Mesenteric fat pad (tissue), 1 donor: ENCODE measurements around the gene TMBIM4. TPM values are rescaled to one million over a fixed set of nuclear protein-coding genes. Genes with fewer than 3 reads are reported as not detected.

ENCODE experiments used
- DNase-seq: peaks from one replicate; pipeline ENCODE4 v3.0.0-alpha.2; 2020; ENCODE audit warnings: low spot score
- total RNA-seq: library from RNA; stranded (reverse); fragmentation: NEBNext Ultra II Directional; extraction: Animal tissue kit (Norgen Biotek cat#: 25700); gene quantifications from one replicate; pipeline ENCODE4 v1.2.1, GENCODE V29; 2021
- donor health status: DM: yes; HTN: yes; CAD: no.

Gene TMBIM4
- total RNA-seq, 1 donor from 2014 or later, result 146 TPM

GRCh38 chr12:66142826-66143225, 27.0 kb downstream of the TMBIM4 start:
- no peak for DNase-seq

GRCh38 chr12:66141299-66141698, 28.5 kb downstream of the TMBIM4 start:
- DNase-seq, result no peak

GRCh38 chr12:66140731-66141130, 29.1 kb downstream of the TMBIM4 start:
- DNase-seq, result no peak

GRCh38 chr12:66139328-66139727, 30.5 kb downstream of the TMBIM4 start:
- no peak for DNase-seq

DNA sequence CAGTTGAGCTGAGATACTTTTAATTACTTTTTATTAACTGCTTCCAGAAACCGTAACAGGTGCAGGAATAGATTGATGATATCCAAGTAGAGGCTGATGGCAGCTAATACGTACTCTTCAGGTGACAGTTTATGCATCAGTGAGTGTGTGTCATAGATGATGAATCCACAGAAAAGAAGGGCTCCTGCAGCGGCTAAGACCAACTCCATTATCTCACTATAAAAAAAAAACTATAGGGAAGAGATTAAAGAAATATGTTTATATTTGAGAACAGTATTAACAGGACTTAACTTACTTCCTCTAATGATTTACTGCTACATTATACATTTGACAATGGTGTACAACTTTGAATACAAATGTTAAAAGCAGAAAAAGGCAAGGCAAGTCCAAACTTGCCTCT, 31.9 kb downstream of the TMBIM4 start:
- no peak for DNase-seq

DNA sequence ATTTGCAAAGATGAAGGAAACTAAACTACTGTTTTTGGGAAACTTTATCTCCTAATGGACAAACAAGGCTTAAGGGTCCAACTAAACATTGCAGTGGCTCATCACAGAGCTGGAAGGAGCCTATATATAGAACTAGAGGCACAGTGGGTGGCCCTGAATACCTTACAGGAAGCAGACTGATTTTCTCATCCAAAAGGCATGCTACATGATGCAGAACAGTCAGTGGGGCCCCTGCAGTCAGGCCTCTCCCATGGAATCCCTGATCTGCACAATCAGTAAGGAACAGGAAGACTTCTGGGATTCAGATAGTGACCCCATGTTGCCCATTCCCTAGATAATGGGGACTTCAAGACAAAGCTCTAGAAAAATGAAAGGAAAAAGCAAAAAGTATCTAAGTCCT, 37.4 kb downstream of the TMBIM4 start:
- no peak for DNase-seq

GRCh38 chr12:66131067-66131688, 38.6 kb downstream of the TMBIM4 start:
- DNase-seq, result no peak

- peak; percentile 96 for DNase-seq
These were observed 39.3 kb downstream of the TMBIM4 start, which contains the start of gene LLPH for GRCh38 chr12:66130267-66131066. Gene LLPH, minus strand, starts transcription at chr12:66130750. Its CDS starts 1,644 bp downstream, at chr12:66129106.

- no peak for DNase-seq
These were observed 39.9 kb downstream of the TMBIM4 start for GRCh38 chr12:66129934-66130266.

GRCh38 chr12:66127650-66128049, 42.1 kb downstream of the TMBIM4 start:
- no peak for DNase-seq

- no peak for DNase-seq
These were observed 49.3 kb downstream of the TMBIM4 start for GRCh38 chr12:66120477-66120876.

GRCh38 chr12:66119870-66120241, 49.9 kb downstream of the TMBIM4 start:
- DNase-seq, result no peak

DNA sequence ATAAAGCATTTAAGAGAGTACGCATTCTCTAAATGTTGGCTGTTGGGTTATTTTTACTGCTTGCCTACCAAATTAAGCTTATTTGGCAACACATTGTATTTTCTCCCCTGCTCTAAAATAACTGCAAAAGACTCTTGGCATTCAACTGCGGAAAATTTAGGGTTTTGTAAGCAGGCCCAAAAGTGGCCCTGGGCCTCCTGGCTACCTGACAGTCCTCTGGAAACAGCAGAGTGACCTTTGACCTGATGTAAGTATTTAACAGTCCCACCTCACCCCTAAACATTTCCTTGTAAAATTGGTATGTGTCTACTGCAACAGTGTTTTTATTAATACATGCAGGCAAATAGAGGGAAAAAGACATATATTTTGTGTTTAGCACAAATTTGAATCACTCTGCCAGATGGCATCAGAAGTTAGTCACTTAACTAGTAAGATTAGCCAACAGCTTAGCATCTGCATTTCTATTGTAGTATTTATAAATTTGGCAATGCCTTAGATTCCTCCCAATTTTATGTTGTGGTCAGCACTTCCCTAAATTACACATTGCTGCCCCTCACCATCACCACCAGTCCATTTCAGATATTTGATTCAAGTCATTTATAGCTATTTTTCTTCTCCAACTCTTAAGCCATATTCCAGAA, 50.4 kb downstream of the TMBIM4 start:
- no peak for DNase-seq

DNA sequence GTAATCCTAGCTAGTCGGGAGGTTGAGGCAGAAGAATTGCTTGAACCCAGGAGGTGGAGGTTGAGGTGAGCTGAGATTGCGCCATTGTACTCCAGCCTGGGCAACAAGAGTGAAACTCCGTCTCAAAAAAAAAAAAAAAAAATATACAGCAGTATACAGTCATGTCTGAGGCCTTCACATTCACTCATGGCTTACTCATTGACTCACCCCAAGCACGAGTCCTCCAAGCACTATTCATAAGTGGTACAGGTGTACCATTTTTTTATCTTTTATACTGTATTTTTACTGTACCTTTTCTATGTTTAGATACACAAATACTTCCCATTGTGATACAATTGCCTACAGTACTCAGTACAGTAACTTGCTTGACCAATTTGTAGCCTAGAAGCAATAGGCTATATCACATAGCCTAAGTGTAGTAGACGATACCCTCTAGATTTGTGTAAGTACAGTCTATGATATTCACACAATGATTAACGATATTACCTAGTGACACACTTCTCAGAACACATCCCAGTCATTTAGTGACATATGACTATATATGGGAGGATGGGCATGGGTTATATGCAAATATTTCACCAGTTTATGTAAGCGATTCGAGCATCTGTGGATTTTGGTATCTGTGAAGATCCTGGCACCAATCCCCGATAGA, 51.4 kb downstream of the TMBIM4 start:
- DNase-seq, result no peak

DNA sequence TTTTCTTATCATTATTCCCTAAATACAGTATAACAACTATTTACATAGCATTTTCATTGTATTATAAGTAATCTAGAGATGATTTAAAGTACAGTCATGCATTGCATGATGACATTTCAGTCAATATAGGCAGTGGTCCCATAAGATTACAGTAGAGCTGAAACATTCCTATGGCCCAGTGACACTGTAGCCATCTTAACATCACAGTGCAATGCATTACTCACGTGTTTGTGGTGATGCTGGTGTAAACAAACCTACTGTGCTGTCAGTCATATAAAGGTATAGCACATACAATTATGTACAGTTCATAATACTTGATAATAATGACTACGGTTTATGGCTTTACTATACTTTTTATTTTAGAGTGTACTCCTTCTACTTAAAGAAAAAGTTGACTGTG, 52.6 kb downstream of the TMBIM4 start:
- no peak for DNase-seq

DNA sequence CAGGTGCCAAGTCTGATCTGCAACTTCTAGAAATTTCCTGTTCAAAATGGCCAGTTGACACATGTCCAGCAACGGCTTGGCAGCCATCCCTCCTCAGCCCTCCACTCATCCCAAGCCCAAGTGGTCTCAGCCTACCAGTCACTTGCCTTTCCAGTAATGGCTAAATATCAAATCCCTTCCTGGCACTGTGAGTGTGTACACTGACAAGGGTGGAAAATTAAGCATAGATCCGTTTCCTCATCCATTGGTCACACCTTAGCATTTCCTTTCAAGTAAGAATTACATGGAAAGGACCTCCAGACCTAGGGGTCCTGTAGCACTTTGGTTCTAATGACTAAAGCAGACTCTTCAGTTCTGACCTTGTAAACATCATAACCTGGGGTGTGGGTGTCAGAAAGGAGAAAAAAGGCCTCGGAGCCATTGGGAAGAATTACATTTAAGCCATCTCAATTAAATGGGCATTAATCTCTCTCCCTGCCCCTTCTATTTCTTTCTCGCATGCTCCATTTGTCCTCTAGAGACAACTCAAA, 54.7 kb downstream of the TMBIM4 start:
- no peak for DNase-seq

DNA sequence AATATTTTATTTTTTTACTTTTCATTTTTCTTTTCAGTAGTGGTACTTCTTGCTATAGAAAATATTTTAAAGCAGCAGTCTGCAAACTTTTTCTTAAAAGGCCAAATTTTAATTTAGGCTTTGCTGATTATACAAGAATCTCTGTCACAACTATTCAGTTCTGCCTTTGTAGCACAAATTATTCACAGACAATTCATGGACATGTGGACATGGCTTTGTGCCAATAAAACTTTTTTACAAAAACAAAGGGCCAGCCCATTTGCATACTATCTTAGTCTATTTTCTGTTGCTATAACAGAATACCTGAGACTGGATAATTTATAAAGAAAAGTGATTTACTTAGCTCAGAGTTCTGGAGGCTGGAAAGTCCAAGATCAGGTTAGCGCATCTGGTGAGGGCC, 56.3 kb downstream of the TMBIM4 start:
- no peak for DNase-seq

GRCh38 chr12:66111605-66112004, 58.2 kb downstream of the TMBIM4 start:
- DNase-seq, result no peak

GRCh38 chr12:66109056-66109455, 60.7 kb downstream of the TMBIM4 start:
- DNase-seq, result no peak

GRCh38 chr12:66108386-66108785, 61.4 kb downstream of the TMBIM4 start:
- DNase-seq, result no peak

GRCh38 chr12:66107451-66107915, 62.3 kb downstream of the TMBIM4 start:
- DNase-seq, result no peak
